ENCODE results near the gene MC5R.

MC5R gene

DNA sequence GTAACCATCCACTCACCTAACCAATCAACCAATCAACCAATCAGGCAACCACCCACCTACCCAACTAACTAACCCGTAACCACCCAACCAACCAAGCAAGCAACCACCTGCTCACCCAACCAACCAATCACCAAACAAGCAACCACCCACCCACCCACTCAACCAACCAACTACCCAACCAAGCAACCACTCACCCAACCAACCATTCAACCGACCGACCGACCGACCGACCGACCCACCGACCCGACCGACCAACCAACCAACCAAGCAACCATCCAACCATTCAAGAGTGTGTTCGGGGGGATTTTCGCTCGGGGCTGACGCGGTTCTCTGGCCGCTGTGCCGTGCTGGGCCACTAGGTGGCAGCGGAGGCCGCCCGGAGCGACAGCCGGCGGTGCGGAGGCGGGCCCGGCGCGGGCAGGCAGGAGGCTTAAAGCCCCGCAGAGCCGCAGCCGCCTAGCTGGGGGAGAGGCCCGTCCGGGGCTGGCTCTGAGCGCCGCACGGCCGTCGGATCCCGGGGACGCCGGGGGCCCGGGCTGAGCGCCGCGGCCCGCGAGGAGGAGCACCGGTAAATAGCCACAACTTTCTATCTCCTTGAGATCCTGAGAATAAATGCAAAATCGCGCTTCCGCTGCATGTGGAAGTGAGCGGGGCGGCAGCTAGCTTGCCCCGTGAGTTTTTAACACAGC is at the start of gene MC5R:
Gene MC5R (plus strand): TSS at position 443 of the 689 bp plus-strand sequence. CDS start 1,617 bp downstream, outside the sequence.
- Histone ChIP-seq H3K4me1 (ENCODE audit: insufficient read depth, low read length) (no peaks in the 10 kb centered on the region), H3K9ac (ENCODE audit: low read depth, low read length) (no peak within 1 kb of the TSS), H3K9me3 (ENCODE audit: insufficient read depth, low read depth, low read length) (no peaks in the 10 kb centered on the region), H3K4me3 (ENCODE audit: low read length) (peak within 1 kb of the TSS; percentile 60; the same call in 1 of the 2 replicates), H3K27ac (ENCODE audit: low read length) (no peak within 1 kb of the TSS), H3K27me3 (ENCODE audit: insufficient read depth, low read length) (peaks cover 22% of the 10 kb centered on the region), H3K36me3 (ENCODE audit: insufficient read depth, low read depth, low read length) (no peaks in the 10 kb centered on the region)

DNA sequence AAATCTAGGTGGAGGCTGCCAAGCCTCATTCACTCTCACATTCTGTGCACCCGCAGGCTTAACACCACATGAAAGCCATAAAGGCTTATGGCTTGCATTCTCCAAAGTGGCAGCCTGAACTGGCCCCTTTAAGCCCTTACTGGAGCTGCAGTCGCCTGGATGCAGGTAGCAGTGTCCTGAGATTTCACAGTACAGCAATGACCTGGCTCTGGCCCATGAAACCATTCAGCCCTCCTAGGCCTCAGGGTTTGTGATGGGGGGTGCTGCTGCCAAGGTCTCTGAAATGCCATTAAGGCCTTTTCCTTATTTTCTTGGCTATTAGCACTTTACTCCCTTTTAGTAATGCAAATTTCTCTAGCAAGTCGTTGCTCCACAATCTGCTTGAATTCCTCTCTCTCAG is 48.9 kb upstream of the MC5R start:
- Histone ChIP-seq H3K4me1 (ENCODE audit: insufficient read depth, low read length) (peaks cover 4% of the 10 kb centered on the region; the same call in 1 of the 2 replicates), H3K4me3 (ENCODE audit: low read length) (no peak overlapping the region), H3K27ac (ENCODE audit: low read length) (no peak overlapping the region), H3K36me3 (ENCODE audit: insufficient read depth, low read depth, low read length) (no peaks in the 10 kb centered on the region), H3K9me3 (ENCODE audit: insufficient read depth, low read depth, low read length) (no peaks in the 10 kb centered on the region; the same call in 1 of the 2 replicates), H3K9ac (ENCODE audit: low read depth, low read length) (no peak overlapping the region), H3K27me3 (ENCODE audit: insufficient read depth, low read length) (no peaks in the 10 kb centered on the region)

DNA sequence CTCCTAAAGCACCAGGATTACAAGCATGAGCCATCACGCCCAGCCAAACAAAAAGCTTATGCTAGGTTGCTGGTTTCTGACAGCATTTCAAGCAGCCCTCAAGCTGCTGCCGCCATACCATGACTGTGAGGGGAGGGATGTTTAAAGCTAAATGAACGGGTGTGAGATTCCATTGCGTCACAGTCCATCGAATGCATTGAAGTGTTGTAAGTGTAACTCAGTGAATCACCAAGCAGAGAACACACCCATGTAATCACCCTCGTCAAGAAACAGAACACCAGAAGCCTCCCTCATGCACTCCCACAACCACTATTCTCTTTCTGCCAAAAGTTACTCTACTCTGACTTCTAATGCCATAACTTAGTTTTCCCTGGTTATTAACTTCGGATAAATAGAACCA is 32.8 kb upstream of the MC5R start:
- no peak overlapping the region for H3K27ac ChIP-seq (ENCODE audit: low read length)
- H3K27me3 ChIP-seq (ENCODE audit: insufficient read depth, low read length), result no peaks in the 10 kb centered on the region
- H3K4me1 ChIP-seq (ENCODE audit: insufficient read depth, low read length), result no peaks in the 10 kb centered on the region; the same call in 1 of the 2 replicates
- H3K36me3 ChIP-seq (ENCODE audit: insufficient read depth, low read depth, low read length), result no peaks in the 10 kb centered on the region
- H3K4me3 ChIP-seq (ENCODE audit: low read length), result no peak overlapping the region
- H3K9ac ChIP-seq (ENCODE audit: low read depth, low read length), result no peak overlapping the region
- no peaks in the 10 kb centered on the region for H3K9me3 ChIP-seq (ENCODE audit: insufficient read depth, low read depth, low read length)

DNA sequence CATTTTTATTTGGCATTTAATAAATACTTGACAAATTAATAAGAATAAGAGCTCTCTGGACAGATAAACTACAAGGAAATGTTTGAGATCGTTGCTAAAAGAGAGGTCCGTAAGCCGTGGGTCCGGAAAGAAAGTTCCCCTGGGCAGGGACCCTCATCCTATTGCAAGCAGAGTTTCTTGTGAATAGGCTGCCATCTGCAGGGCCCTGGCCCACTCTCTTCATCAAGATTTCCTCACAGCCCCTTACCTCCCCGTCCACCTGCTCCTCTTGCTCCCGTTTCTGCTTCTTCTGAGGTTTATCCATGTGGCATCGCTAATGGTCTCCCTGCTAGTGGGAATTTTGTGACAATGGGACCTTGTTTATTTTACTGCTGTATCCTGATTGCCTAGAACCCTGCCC is 30.1 kb upstream of the MC5R start:
- Histone ChIP-seq H3K9ac (ENCODE audit: low read depth, low read length) (no peak overlapping the region), H3K4me1 (ENCODE audit: insufficient read depth, low read length) (no peaks in the 10 kb centered on the region; the same call in 1 of the 2 replicates), H3K27ac (ENCODE audit: low read length) (no peak overlapping the region), H3K4me3 (ENCODE audit: low read length) (no peak overlapping the region), H3K36me3 (ENCODE audit: insufficient read depth, low read depth, low read length) (no peaks in the 10 kb centered on the region), H3K9me3 (ENCODE audit: insufficient read depth, low read depth, low read length) (no peaks in the 10 kb centered on the region), H3K27me3 (ENCODE audit: insufficient read depth, low read length) (0 out of 2 replicates have a peak, but pooled peaks cover 1% of the 10 kb centered on the region)

DNA sequence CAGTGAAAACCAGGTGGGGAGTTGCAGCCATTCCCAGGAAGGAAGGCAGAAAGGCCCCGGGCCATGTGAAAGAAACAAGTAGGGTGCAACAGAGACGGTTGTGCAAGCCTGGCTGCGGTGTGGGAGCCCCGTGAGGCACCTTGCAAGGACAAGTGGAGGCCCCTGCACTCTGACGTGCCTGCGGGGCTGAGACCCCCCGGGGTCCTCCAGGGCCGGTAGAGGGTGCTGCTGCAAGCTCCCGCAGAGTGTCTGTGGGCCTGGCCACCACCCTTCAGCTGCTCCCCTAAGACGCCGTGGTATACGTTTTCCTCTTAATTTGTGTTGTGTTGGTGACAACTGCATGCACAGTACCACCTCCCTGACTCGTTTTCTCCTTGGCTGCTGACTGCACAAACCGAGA is 27.4 kb upstream of the MC5R start:
- peaks cover 24% of the 10 kb centered on the region for H3K27me3 ChIP-seq (ENCODE audit: insufficient read depth, low read length)
- no peak overlapping the region for H3K27ac ChIP-seq (ENCODE audit: low read length)
- peaks cover 8% of the 10 kb centered on the region; the same call in 1 of the 2 replicates for H3K4me1 ChIP-seq (ENCODE audit: insufficient read depth, low read length)
- no peak overlapping the region for H3K4me3 ChIP-seq (ENCODE audit: low read length)
- H3K9me3 ChIP-seq (ENCODE audit: insufficient read depth, low read depth, low read length), result no peaks in the 10 kb centered on the region
- no peak overlapping the region for H3K9ac ChIP-seq (ENCODE audit: low read depth, low read length)
- no peaks in the 10 kb centered on the region for H3K36me3 ChIP-seq (ENCODE audit: insufficient read depth, low read depth, low read length)

DNA sequence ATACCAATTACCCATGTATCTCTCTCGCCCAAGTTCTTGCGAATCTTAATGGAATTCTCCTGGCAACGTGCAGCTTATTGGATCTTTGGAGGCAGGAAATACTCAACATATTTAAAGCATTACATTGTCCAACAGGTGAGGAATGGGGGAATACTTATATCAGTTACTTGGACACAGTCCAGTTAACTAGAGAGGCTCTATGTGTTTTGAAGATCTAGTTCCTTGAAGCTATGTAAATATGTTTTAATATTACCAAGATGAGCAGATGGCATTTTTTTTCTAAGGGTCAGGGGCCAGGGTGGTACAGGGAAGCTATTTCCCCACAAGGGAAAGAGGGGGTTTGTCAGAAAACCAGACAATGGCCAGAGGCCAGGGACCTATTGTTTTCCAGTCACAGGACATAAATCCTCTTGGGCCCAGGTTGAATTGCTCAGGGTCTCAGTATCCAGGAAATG is 26.8 kb upstream of the MC5R start:
- H3K36me3 ChIP-seq (ENCODE audit: insufficient read depth, low read depth, low read length), result no peaks in the 10 kb centered on the region
- H3K9ac ChIP-seq (ENCODE audit: low read depth, low read length), result no peak overlapping the region
- H3K27ac ChIP-seq (ENCODE audit: low read length), result no peak overlapping the region
- H3K27me3 ChIP-seq (ENCODE audit: insufficient read depth, low read length), result peaks cover 28% of the 10 kb centered on the region
- H3K9me3 ChIP-seq (ENCODE audit: insufficient read depth, low read depth, low read length), result no peaks in the 10 kb centered on the region
- peaks cover 10% of the 10 kb centered on the region; the same call in 1 of the 2 replicates for H3K4me1 ChIP-seq (ENCODE audit: insufficient read depth, low read length)
- no peak overlapping the region for H3K4me3 ChIP-seq (ENCODE audit: low read length)

DNA sequence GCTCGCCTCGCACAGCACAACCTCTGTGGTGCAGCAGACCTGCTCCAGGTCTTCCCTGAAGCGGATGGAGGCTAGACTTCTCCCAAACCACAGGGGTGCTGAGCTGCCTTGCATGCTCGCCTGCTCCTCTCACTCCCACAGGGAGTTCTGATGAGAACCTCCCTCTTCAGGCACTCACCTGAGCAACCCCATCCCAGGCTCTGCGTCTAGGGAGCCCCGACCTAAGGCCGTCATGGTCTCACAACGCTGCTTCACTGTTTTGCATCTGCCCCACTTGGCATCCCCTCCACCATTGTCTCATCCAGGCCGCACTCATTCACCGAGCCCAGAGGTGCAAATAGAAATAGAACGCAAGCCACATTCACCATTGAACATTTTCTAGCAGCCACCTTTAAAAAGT is 24.6 kb upstream of the MC5R start:
- Histone ChIP-seq H3K27me3 (ENCODE audit: insufficient read depth, low read length) (peaks cover 35% of the 10 kb centered on the region), H3K27ac (ENCODE audit: low read length) (no peak overlapping the region), H3K9ac (ENCODE audit: low read depth, low read length) (no peak overlapping the region), H3K36me3 (ENCODE audit: insufficient read depth, low read depth, low read length) (no peaks in the 10 kb centered on the region), H3K4me1 (ENCODE audit: insufficient read depth, low read length) (peaks cover 10% of the 10 kb centered on the region; the same call in 1 of the 2 replicates), H3K4me3 (ENCODE audit: low read length) (no peak overlapping the region), H3K9me3 (ENCODE audit: insufficient read depth, low read depth, low read length) (no peaks in the 10 kb centered on the region)

DNA sequence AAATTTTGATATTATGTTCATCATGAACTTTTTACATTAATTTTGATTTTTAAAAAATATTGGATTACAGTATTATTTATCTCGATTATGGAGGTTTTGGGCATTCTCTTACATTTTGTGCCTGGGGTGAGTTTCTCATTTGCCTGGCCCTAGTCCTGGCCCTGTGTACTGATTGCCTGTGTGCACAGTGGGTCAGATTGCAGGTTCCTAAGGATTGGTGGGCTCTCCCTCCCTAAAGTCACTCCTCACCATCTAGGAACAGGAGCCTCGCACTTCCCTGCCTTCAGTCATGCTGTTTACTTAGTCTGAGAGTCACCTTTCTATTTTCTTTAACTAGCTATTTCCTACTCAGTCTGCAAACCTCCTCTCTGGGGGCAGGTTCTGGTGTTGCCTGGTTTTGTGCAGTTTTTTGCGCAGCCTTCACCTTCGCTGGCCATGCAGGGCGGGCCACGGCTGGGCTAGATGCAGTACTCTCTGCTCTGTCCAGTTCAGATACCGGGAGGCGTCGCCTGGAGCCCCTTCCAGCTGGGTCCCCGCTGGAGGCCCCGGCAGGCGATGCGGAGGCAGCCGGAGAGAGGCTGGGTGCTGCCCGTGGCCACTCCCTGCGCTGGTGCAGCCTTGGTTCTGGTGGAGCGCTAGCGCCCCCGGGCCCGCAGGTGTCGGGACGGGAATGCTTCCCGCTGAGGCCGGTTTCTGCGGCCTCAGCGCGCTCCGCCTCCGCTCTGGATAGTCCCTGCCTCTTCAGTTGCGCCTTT is 23.3 kb upstream of the MC5R start:
- H3K27me3 ChIP-seq (ENCODE audit: insufficient read depth, low read length), result peaks cover 35% of the 10 kb centered on the region
- peaks cover 10% of the 10 kb centered on the region; the same call in 1 of the 2 replicates for H3K4me1 ChIP-seq (ENCODE audit: insufficient read depth, low read length)
- no peaks in the 10 kb centered on the region for H3K9me3 ChIP-seq (ENCODE audit: insufficient read depth, low read depth, low read length)
- no peak overlapping the region for H3K27ac ChIP-seq (ENCODE audit: low read length)
- H3K4me3 ChIP-seq (ENCODE audit: low read length), result peak overlapping the region; percentile 70
- H3K9ac ChIP-seq (ENCODE audit: low read depth, low read length), result peak overlapping the region; percentile 64; the same call in 1 of the 2 replicates
- no peaks in the 10 kb centered on the region for H3K36me3 ChIP-seq (ENCODE audit: insufficient read depth, low read depth, low read length)

DNA sequence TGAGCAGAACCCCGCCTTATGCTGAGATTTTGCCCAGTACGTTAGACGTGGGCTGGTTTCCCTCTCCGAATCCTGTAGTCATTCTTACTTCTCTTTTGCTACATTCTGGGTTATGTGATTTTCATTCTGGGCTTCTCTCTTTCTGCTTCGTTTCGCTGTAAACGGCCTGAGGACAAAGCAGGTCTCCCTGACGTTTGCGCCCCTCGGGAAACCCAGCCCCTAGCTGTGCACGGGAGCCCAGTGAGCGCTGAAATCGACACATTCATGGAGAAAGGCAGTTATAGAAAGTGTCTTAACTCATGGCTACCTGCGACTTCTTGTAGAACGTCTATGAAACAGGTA is 22.7 kb upstream of the MC5R start:
- H3K36me3 ChIP-seq (ENCODE audit: insufficient read depth, low read depth, low read length), result no peaks in the 10 kb centered on the region
- H3K4me3 ChIP-seq (ENCODE audit: low read length), result peak overlapping the region; percentile 70
- peak overlapping the region; percentile 64; the same call in 1 of the 2 replicates for H3K9ac ChIP-seq (ENCODE audit: low read depth, low read length)
- H3K27me3 ChIP-seq (ENCODE audit: insufficient read depth, low read length), result peaks cover 35% of the 10 kb centered on the region
- H3K4me1 ChIP-seq (ENCODE audit: insufficient read depth, low read length), result peaks cover 10% of the 10 kb centered on the region; the same call in 1 of the 2 replicates
- no peaks in the 10 kb centered on the region for H3K9me3 ChIP-seq (ENCODE audit: insufficient read depth, low read depth, low read length)
- H3K27ac ChIP-seq (ENCODE audit: low read length), result no peak overlapping the region

DNA sequence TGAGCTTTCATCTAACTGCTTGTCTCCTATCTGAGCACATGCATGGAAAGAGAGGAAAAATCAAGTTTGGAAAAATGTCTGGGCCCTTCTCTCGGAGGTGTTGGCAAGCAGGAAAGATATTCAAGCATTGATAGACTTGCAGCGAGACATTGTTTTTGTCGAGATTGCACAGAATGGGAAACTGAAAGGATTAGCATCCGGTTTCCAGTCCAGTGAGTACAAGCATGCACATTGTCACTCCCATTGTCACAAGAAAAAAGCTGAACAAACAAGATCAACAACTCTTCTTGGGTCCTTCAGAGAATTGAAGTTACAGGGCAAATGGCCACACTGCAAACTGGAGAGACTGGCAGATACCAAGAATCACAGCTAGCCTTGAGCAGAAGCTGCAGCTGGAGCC is 19.6 kb upstream of the MC5R start:
- Histone ChIP-seq H3K9me3 (ENCODE audit: insufficient read depth, low read depth, low read length) (no peaks in the 10 kb centered on the region), H3K4me3 (ENCODE audit: low read length) (no peak overlapping the region), H3K27me3 (ENCODE audit: insufficient read depth, low read length) (peaks cover 29% of the 10 kb centered on the region), H3K9ac (ENCODE audit: low read depth, low read length) (no peak overlapping the region), H3K27ac (ENCODE audit: low read length) (no peak overlapping the region), H3K4me1 (ENCODE audit: insufficient read depth, low read length) (peaks cover 27% of the 10 kb centered on the region), H3K36me3 (ENCODE audit: insufficient read depth, low read depth, low read length) (no peaks in the 10 kb centered on the region)

DNA sequence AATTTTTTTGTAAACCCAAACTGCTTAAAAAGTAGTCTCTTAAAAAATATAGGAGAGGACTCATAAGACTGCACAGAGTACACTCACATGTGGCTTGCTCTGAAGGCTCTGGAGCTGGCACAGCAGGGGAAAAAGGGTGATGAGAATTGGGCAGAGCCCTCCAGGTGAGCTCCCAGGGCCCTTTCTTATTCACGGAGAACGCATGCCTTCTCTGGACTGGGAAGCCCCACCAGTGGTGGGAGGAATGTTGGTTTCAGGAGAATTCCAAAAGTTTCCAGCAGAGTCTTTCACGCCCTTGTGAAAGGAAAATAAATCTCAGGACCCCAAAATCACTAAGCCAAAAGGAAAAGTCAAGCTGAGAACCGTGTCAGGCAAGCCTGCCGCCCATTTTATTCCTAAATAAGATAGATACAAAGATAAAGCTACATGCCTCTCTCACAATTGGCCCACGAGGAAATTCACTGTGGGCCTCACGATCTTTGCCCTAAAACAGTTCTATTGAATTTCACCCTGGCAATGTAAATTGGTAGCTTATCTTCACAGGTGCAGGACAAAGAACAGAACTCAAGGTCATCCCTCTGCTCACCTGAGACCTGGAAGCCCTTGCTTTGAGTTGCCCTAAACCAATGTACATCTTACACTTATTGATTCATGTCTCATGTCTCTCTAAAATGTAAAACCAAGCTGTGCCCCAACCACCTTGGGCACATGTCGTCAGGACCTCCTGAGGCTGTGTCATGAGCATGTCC is 15.5 kb upstream of the MC5R start:
- peak overlapping the region; percentile 35; the same call in 1 of the 2 replicates for H3K4me3 ChIP-seq (ENCODE audit: low read length)
- no peaks in the 10 kb centered on the region for H3K9me3 ChIP-seq (ENCODE audit: insufficient read depth, low read depth, low read length)
- H3K27ac ChIP-seq (ENCODE audit: low read length), result peak overlapping the region; percentile 54
- no peaks in the 10 kb centered on the region for H3K27me3 ChIP-seq (ENCODE audit: insufficient read depth, low read length)
- peak overlapping the region; percentile 45; the same call in 1 of the 2 replicates for H3K9ac ChIP-seq (ENCODE audit: low read depth, low read length)
- H3K36me3 ChIP-seq (ENCODE audit: insufficient read depth, low read depth, low read length), result no peaks in the 10 kb centered on the region
- peaks cover 43% of the 10 kb centered on the region for H3K4me1 ChIP-seq (ENCODE audit: insufficient read depth, low read length)
